Mucosa of descending colon (tissue), 3 donors: ENCODE results near the gene LRBA. TPM values are rescaled to one million over a fixed set of nuclear protein-coding genes. Genes with fewer than 3 reads are reported as not detected.

Source experiments
- ATAC-seq: fragments of 200-7000 bp; cut with Tn5 transposase; one replicate; pipeline ENCODE4 v1.9.1; 2020; ENCODE audit warnings: mild to moderate bottlenecking, moderate library complexity
- DNase-seq, 3 donors: peaks; one replicate each; pipeline ENCODE4 v3.0.0-alpha.2; 2020
- H3K36me3 ChIP-seq: fragments of 200-600 bp; one replicate; pipeline ENCODE4 v1.8.0; 2021; ENCODE audit warnings: low read depth, mild to moderate bottlenecking
- H3K4me1 ChIP-seq: fragments of 200-600 bp; one replicate; pipeline ENCODE4 v1.8.0; 2021; ENCODE audit warnings: low read depth, mild to moderate bottlenecking
- H3K4me3 ChIP-seq: fragments of 200-600 bp; one replicate; pipeline ENCODE4 v1.8.0; 2021; ENCODE audit warnings: mild to moderate bottlenecking
- H3K9me3 ChIP-seq: fragments of 200-600 bp; one replicate; pipeline ENCODE4 v1.8.0; 2021; ENCODE audit warnings: mild to moderate bottlenecking
- intact Hi-C, 2 donors: fragments of 100-400 bp; cut with DNase I in 1 of 2; cut with micrococcal nuclease in 1 of 2; formaldehyde crosslinking; loops; one replicate each; pipeline versions ENCODE4 v1.11.0 to v1.11.1; 2022; cut with DNase I, micrococcal nuclease
- total RNA-seq, 3 donors: library from RNA; stranded (reverse); fragmentation: NEBNext Ultra II Directional in 2 of 3; extraction: Animal tissue kit (Norgen Biotek cat#: 25700) in 2 of 3; gene quantifications; one replicate each; pipeline versions ENCODE4 v1.2.1 to v1.2.4, GENCODE V29; 2021 to 2023
- TF ChIP-seq, protein P1 (sequence below): fragments of 200-600 bp; IDR thresholded peaks from one replicate; pipeline ENCODE4 v1.8.0; 2022; ENCODE audit warnings: antibody characterized with exemption, mild to moderate bottlenecking
- donor health status: DM: no; HTN: no; CAD: no; lungs with moderate emphysema.
- donor health status: DM: no; HTN: no; CAD: no.
- donor health status: DM: no; HTN: yes; CAD: no.

The LRBA gene
- total RNA-seq, 3 donors from 2014 or later: 69.8 to 98.4 (median 76.2) TPM

DNA sequence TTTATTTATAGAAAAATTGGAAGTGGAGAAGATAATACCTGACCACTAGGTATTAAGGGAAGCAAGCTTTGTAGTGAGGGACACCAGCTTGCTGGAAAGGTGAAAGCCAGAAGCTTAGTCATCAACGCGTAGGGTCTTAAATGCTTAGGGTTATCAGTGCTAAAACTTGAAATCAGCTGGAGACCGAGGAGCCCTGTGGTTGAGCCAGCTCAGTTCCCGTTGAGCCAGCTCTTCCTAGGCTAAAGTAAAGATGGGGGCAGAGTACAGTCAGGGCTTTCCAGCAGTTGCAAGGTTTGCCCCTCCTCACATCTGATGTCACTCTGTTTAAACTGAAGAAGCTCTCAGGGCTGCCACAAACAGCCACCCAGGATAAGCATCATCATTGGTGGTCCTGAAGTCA, 696.1 kb downstream of the LRBA start:
- Histone ChIP-seq H3K4me1 (no peaks in the 10 kb centered on the region), H3K36me3 (no peaks in the 10 kb centered on the region), H3K4me3 (no peak overlapping the region), H3K9me3 (no peaks in the 10 kb centered on the region)
- no peak for DNase-seq
- no peak for ATAC-seq
- intact Hi-C loops: no loop called here
- TF ChIP-seq, protein P1, sequence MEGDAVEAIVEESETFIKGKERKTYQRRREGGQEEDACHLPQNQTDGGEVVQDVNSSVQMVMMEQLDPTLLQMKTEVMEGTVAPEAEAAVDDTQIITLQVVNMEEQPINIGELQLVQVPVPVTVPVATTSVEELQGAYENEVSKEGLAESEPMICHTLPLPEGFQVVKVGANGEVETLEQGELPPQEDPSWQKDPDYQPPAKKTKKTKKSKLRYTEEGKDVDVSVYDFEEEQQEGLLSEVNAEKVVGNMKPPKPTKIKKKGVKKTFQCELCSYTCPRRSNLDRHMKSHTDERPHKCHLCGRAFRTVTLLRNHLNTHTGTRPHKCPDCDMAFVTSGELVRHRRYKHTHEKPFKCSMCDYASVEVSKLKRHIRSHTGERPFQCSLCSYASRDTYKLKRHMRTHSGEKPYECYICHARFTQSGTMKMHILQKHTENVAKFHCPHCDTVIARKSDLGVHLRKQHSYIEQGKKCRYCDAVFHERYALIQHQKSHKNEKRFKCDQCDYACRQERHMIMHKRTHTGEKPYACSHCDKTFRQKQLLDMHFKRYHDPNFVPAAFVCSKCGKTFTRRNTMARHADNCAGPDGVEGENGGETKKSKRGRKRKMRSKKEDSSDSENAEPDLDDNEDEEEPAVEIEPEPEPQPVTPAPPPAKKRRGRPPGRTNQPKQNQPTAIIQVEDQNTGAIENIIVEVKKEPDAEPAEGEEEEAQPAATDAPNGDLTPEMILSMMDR: no peak

DNA sequence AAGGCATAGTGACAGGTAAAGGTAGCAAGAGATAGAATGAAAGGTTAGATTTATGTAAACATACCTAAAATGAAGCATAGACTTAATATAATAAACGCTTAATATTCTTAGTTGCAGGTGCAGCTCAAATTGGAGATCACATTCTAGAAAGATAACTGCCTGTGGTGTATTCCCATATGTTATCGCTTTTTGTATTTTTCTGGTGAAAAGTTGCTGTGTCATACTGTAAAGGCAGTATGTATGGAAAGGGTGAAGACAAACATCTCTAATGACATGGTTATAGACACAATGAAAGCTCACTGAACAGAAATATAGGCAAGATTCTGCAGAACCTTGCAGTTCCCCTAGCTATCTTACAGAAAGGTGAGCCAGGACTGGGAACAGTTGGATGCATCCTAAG, 696.6 kb downstream of the LRBA start:
- no peak for DNase-seq
- H3K36me3 ChIP-seq: no peaks in the 10 kb centered on the region
- ATAC-seq: no peak
- intact Hi-C loops: no loop called here
- no peaks in the 10 kb centered on the region for H3K4me1 ChIP-seq
- TF ChIP-seq, protein P1: no peak
- H3K9me3 ChIP-seq: no peaks in the 10 kb centered on the region
- H3K4me3 ChIP-seq: no peak overlapping the region

GRCh38 chr4:150316332-150317205, 698.5 kb downstream of the LRBA start:
- ATAC-seq: no peak
- TF ChIP-seq, protein P1: no peak
- Histone ChIP-seq H3K4me3 (no peak overlapping the region), H3K36me3 (no peaks in the 10 kb centered on the region), H3K9me3 (no peaks in the 10 kb centered on the region), H3K4me1 (no peaks in the 10 kb centered on the region)
- intact Hi-C loops: no loop called here
- no peak for DNase-seq

GRCh38 chr4:150315691-150316090, 699.4 kb downstream of the LRBA start:
- intact Hi-C loops: no loop called here
- no peaks in the 10 kb centered on the region for H3K9me3 ChIP-seq
- no peak overlapping the region for H3K4me3 ChIP-seq
- ATAC-seq (no peak), DNase-seq (no peak)
- H3K4me1 ChIP-seq: no peaks in the 10 kb centered on the region
- TF ChIP-seq, protein P1: no peak
- H3K36me3 ChIP-seq: no peaks in the 10 kb centered on the region

GRCh38 chr4:150315175-150315574, 699.9 kb downstream of the LRBA start:
- TF ChIP-seq, protein P1: no peak
- no peaks in the 10 kb centered on the region for H3K4me1 ChIP-seq
- intact Hi-C loops: no loop called here
- ATAC-seq (no peak), DNase-seq (no peak)
- H3K4me3 ChIP-seq: no peak overlapping the region
- no peaks in the 10 kb centered on the region for H3K9me3 ChIP-seq
- H3K36me3 ChIP-seq: no peaks in the 10 kb centered on the region
